Activated CD4-positive, alpha-beta memory T cell treated with anti-CD3 and anti-CD28 coated beads, Interleukin-2, amount 10 ng/mL, durations not matched to agents 7 days and 5 days (primary cell): Measurements from ENCODE around the gene BHLHE23. TPM values are rescaled to one million over a fixed set of nuclear protein-coding genes. Genes with fewer than 3 reads are reported as not detected.

Source experiments
- CTCF ChIA-PET: fragments of 350-600 bp; sonication (Branson Sonifier 250); formaldehyde crosslinking; loops from one replicate; lab custom pipeline; 2021; ENCODE audit warnings: antibody characterized with exemption, inconsistent platforms; lab: Charles Lee
- POLR2A ChIA-PET: fragments of 350-600 bp; sonication (Branson Sonifier 250); formaldehyde crosslinking; loops from one replicate; lab custom pipeline; 2021; ENCODE audit warnings: antibody characterized with exemption; lab: Charles Lee
- DNase-seq: peaks from one replicate; pipeline ENCODE4 v3.0.0-alpha.2; 2020
- H3K27ac Mint-ChIP-seq: one replicate; pipeline ENCODE4 v1.8.0; 2021; ENCODE audit warnings: mild to moderate bottlenecking, mixed read lengths
- H3K27me3 Mint-ChIP-seq: one replicate; pipeline ENCODE4 v1.8.0; 2021; ENCODE audit warnings: mixed read lengths
- H3K36me3 Mint-ChIP-seq: one replicate; pipeline ENCODE4 v1.8.0; 2021; ENCODE audit warnings: low read depth, mixed read lengths
- H3K4me1 Mint-ChIP-seq: one replicate; pipeline ENCODE4 v1.8.0; 2021; ENCODE audit warnings: mixed read lengths
- H3K4me3 Mint-ChIP-seq: one replicate; pipeline ENCODE4 v1.8.0; 2021; ENCODE audit warnings: mild to moderate bottlenecking, mixed read lengths
- H3K9me3 Mint-ChIP-seq: one replicate; pipeline ENCODE4 v1.8.0; 2021; ENCODE audit warnings: mixed read lengths
- total RNA-seq, 2 experiments: library from RNA; stranded (reverse); gene quantifications; one replicate each; pipeline ENCODE4 v1.2.3, GENCODE V29; 2021

BHLHE23 gene
- total RNA-seq, 2 experiments from 2014 or later = not detected

DNA sequence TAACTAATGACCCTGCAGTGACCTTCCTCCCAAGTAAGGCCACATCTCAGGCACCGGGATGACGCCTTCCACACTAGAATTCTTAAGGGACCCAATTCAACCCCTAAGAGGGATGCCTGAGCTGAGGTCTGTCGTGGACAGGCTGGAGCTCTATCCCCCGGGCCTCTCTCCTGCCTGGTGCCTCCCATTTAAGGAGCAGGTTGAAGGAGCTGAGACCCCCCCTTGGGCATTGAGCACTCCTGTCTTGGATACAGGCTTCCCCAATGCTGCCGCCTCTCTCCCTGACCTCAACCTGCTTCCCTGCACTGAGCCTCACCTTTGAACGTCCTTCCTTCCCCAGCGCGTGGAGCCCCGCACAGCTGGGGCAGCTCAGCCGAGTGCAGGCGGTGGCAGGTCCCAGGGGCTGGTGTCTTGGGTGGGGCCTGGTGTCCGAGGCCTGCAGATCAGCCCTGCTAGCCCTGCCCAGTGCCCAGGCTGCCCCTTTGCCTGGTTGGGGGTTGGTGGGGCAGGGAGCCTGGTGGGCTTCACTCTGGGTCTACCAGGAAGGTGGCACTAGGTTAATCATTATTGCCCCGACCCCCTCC lies 19.9 kb upstream of the BHLHE23 start:
- Mint-ChIP-seq H3K27me3 (peaks cover 28% of the 10 kb centered on the region), H3K9me3 (no peaks in the 10 kb centered on the region), H3K4me3 (no peak overlapping the region), H3K4me1 (peaks cover 7% of the 10 kb centered on the region), H3K27ac (no peak overlapping the region), H3K36me3 (no peaks in the 10 kb centered on the region)
- ChIA-PET POLR2A (interaction anchor here (0.7 kb wide), 1 partner anchor 416 kb away, joined by 3 read pairs; no protein-coding TSS in a partner anchor), CTCF (no interaction called here)
- no peak for DNase-seq

- peaks cover 27% of the 10 kb centered on the region for H3K27me3 Mint-ChIP-seq
- H3K4me1 Mint-ChIP-seq = peaks cover 7% of the 10 kb centered on the region
- no peaks in the 10 kb centered on the region for H3K36me3 Mint-ChIP-seq
- H3K4me3 Mint-ChIP-seq = no peak overlapping the region
- DNase-seq = peak; percentile 24
- CTCF ChIA-PET = no interaction called here
- H3K9me3 Mint-ChIP-seq = no peaks in the 10 kb centered on the region
- POLR2A ChIA-PET = no interaction called here
- no peak overlapping the region for H3K27ac Mint-ChIP-seq
Measured at GRCh38 chr20:63025534-63026331, 19.0 kb upstream of the BHLHE23 start.

DNA sequence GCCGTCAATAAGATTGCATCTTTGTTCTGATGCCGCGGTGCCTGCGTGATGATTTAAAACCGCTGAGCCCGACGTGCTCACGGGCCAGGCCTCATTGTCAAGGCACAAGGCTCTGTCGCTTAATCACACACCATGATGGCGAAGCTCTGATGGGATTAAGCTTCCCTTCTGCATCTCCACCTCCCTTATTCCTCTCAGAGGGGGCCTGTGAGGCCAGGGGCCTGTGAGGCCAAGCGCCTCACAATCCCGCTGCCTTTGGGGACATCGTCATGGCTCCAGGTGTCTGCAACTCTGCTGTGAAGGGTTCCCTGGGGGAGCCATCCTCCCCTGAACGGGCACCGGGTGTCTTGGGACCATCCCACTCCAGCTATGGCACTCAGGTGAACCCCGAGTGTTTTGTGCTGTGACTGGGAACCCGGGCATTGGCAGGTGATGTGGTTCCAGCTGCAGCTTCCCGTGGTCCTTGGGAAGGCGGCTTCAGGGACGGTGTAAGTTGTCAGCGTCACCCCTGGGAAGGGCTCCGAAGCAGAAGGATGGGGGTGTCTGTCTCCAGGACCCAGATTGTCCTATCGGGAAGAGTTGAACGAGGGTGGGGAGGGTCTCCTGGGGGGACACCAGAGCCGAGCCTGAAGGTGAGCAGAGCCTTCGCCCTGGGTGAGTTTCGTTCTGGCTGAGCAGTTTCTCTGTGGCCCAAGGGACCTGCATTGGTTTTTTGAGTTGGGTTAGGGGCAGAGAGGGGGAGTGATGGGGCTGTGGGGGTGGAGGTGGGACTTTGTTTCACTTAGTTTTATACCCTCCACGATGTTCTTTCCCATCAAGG lies 18.0 kb upstream of the BHLHE23 start:
- Mint-ChIP-seq H3K27me3 (peaks cover 27% of the 10 kb centered on the region), H3K9me3 (no peaks in the 10 kb centered on the region), H3K4me3 (no peak overlapping the region), H3K36me3 (no peaks in the 10 kb centered on the region), H3K27ac (no peak overlapping the region), H3K4me1 (peaks cover 7% of the 10 kb centered on the region)
- POLR2A ChIA-PET = no interaction called here
- CTCF ChIA-PET = no interaction called here
- no peak for DNase-seq

- ChIA-PET POLR2A (no interaction called here), CTCF (no interaction called here)
- Mint-ChIP-seq H3K27me3 (peaks cover 26% of the 10 kb centered on the region), H3K4me3 (no peak overlapping the region), H3K36me3 (no peaks in the 10 kb centered on the region), H3K4me1 (peaks cover 7% of the 10 kb centered on the region), H3K27ac (no peak overlapping the region), H3K9me3 (no peaks in the 10 kb centered on the region)
- no peak for DNase-seq
Measured at GRCh38 chr20:63023936-63024571, 17.3 kb upstream of the BHLHE23 start.

- Mint-ChIP-seq H3K4me1 (peaks cover 7% of the 10 kb centered on the region), H3K27ac (no peak overlapping the region), H3K27me3 (peaks cover 26% of the 10 kb centered on the region), H3K9me3 (no peaks in the 10 kb centered on the region), H3K4me3 (no peak overlapping the region), H3K36me3 (no peaks in the 10 kb centered on the region)
- CTCF ChIA-PET = no interaction called here
- POLR2A ChIA-PET = no interaction called here
- DNase-seq = no peak
Measured at GRCh38 chr20:63023071-63023935, 16.5 kb upstream of the BHLHE23 start.

DNA sequence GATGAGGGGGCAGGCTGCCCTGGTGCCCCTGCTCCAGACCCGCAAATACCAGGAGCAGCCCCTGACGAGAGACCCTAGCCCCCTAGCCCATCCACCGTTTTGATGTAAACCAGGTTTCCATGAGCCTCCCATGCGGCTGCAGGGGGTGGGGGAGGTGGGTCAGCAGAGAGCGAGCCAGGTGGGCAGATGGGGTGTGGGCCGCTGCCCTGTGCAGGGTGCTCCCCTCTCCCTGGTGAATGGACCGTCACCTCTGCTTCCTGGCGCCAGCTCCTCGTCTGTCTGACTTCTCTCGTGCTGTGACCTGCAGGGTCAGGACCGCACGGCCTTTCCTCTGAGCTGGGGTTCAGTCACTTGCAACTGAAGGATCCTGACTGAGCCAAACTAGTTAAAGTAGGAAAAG lies 15.7 kb upstream of the BHLHE23 start:
- H3K27ac Mint-ChIP-seq = no peak overlapping the region
- H3K4me3 Mint-ChIP-seq = no peak overlapping the region
- CTCF ChIA-PET = no interaction called here
- H3K27me3 Mint-ChIP-seq = peaks cover 20% of the 10 kb centered on the region
- no peaks in the 10 kb centered on the region for H3K36me3 Mint-ChIP-seq
- H3K4me1 Mint-ChIP-seq = peaks cover 7% of the 10 kb centered on the region
- no peaks in the 10 kb centered on the region for H3K9me3 Mint-ChIP-seq
- POLR2A ChIA-PET = no interaction called here
- no peak for DNase-seq

GRCh38 chr20:63021356-63022321 lies 14.9 kb upstream of the BHLHE23 start:
- Mint-ChIP-seq H3K9me3 (no peaks in the 10 kb centered on the region), H3K36me3 (no peaks in the 10 kb centered on the region), H3K27ac (no peak overlapping the region), H3K4me1 (peaks cover 7% of the 10 kb centered on the region), H3K27me3 (peaks cover 14% of the 10 kb centered on the region), H3K4me3 (no peak overlapping the region)
- no peak for DNase-seq
- CTCF ChIA-PET = no interaction called here
- POLR2A ChIA-PET = no interaction called here

DNA sequence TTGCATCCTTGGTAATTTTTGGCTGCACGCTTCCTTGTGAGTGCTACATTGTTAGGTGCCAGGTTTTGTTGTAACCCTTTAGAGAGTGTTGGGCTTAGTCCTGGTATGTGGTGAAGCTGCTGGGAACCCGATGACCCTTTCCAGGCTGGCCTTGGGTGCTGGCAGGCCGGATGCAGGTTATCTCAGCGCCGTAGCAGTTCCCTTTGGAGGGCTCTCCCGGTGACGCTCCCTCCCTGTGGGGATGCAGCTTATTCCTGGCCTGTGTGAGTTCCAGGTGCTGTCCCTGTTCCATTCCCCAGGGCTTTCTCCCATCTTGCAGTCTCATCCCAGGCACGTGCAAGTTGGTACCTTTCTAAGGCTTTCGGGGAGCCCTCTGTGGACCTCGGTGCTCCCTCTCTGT lies 13.9 kb upstream of the BHLHE23 start:
- no peak overlapping the region for H3K4me3 Mint-ChIP-seq
- POLR2A ChIA-PET = no interaction called here
- H3K27me3 Mint-ChIP-seq = peaks cover 19% of the 10 kb centered on the region
- no peak overlapping the region for H3K27ac Mint-ChIP-seq
- no peak for DNase-seq
- H3K9me3 Mint-ChIP-seq = no peaks in the 10 kb centered on the region
- peaks cover 4% of the 10 kb centered on the region for H3K4me1 Mint-ChIP-seq
- CTCF ChIA-PET = no interaction called here
- no peaks in the 10 kb centered on the region for H3K36me3 Mint-ChIP-seq

GRCh38 chr20:63017826-63018411 lies 11.2 kb upstream of the BHLHE23 start:
- POLR2A ChIA-PET = no interaction called here
- CTCF ChIA-PET = no interaction called here
- peaks cover 35% of the 10 kb centered on the region for H3K27me3 Mint-ChIP-seq
- peaks cover 14% of the 10 kb centered on the region for H3K36me3 Mint-ChIP-seq
- H3K4me1 Mint-ChIP-seq = no peaks in the 10 kb centered on the region
- H3K9me3 Mint-ChIP-seq = peaks cover 11% of the 10 kb centered on the region
- no peak overlapping the region for H3K4me3 Mint-ChIP-seq
- DNase-seq = no peak
- no peak overlapping the region for H3K27ac Mint-ChIP-seq

DNA sequence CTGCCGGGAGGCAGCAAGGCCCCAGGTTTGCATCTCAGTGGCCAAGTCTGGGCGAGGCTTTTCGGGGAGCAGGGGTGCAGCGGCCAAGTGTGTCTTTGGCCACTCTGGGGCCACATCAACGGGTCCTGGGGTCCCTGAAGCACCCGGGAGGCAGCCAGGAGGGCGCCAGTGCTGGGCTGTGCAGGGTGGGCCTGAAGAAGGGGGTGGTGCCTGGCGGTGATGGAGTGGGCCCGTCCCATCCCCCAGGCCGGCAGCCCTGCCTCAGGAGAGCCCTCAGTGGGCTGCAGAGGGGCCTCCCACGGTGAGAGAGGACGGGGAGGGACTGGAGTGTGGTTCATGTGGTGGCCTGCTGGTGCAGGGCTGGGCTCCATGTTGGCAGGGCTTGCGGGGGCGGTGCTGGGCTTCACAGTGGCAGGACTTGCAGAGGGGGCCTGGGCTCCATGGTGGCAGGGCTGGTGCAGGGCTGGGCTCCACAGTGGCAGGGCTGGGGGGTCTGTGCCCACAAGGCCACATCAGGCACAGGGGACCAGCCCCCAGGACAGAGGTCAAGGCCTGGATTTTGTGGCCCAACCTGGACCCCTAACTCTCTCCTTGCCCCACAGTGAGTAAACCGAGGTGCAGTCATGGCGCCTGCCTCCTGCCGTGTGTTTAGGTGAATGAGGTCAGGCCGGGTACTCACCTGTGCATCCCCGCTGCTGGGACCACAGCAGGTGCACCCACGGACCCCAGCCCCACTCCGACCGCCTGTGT lies 10.5 kb upstream of the BHLHE23 start:
- Mint-ChIP-seq H3K4me3 (no peak overlapping the region), H3K36me3 (peaks cover 14% of the 10 kb centered on the region), H3K9me3 (peaks cover 11% of the 10 kb centered on the region), H3K27ac (no peak overlapping the region), H3K27me3 (peaks cover 42% of the 10 kb centered on the region), H3K4me1 (no peaks in the 10 kb centered on the region)
- ChIA-PET CTCF (no interaction called here), POLR2A (no interaction called here)
- no peak for DNase-seq
